ENCODE results near the gene SLCO1A2. TPM values are rescaled to one million over a fixed set of nuclear protein-coding genes. Genes with fewer than 3 reads are reported as not detected.

The SLCO1A2 gene
- total RNA-seq, 1 experiment from 2014 or later = 10.3 TPM

GRCh38 chr12:21330682-21331253, 3.9 kb downstream of the SLCO1A2 start:
- H3K27ac Mint-ChIP-seq = no peak overlapping the region
- no peaks in the 10 kb centered on the region for H3K27me3 Mint-ChIP-seq (ENCODE audit: low read depth)
- no peak for DNase-seq
- Histone ChIP-seq H2BK5ac (ENCODE audit: insufficient read length, low read length) (no peak overlapping the region), H3K79me2 (ENCODE audit: insufficient read depth, low read length) (no peaks in the 10 kb centered on the region), H4K5ac (ENCODE audit: insufficient read length, low read depth, low read length) (no peak overlapping the region), H4K8ac (replicated peaks; ENCODE audit: insufficient read length, low read depth, low read length) (no peak overlapping the region), H3K9me3 (ENCODE audit: control insufficient read depth, low read depth, low read length) (peaks cover 30% of the 10 kb centered on the region), H3K79me1 (ENCODE audit: insufficient read depth, low read depth, low read length, poor library complexity, severe bottlenecking) (no peaks in the 10 kb centered on the region), H4K20me1 (ENCODE audit: control insufficient read depth, insufficient read depth, insufficient read length) (no peaks in the 10 kb centered on the region), H3K56ac (ENCODE audit: insufficient read length, low read depth, low read length) (no peak overlapping the region), H3K4ac (ENCODE audit: low read depth, low read length) (no peak overlapping the region), H3K9ac (ENCODE audit: extremely low read depth, insufficient read length, low read length) (no peak overlapping the region), H2BK20ac (ENCODE audit: low read depth, low read length, poor library complexity, severe bottlenecking) (no peak overlapping the region), H3K23me2 (ENCODE audit: insufficient read length, low read depth, low read length, poor library complexity, severe bottlenecking) (no peaks in the 10 kb centered on the region), H3K27me3 (ENCODE audit: insufficient read depth, low read length) (no peaks in the 10 kb centered on the region), H3T11ph (ENCODE audit: low read length) (no peak overlapping the region), H3K27ac (ENCODE audit: insufficient read length, low read depth, low read length) (no peak overlapping the region), H4K91ac (ENCODE audit: insufficient read length, low read depth, low read length) (no peak overlapping the region), H2BK12ac (ENCODE audit: insufficient read length, low read depth, low read length) (no peak overlapping the region), H2AFZ (ENCODE audit: low read length) (no peak overlapping the region), H3K4me1 (ENCODE audit: insufficient read depth, low read length) (no peaks in the 10 kb centered on the region), H2BK120ac (ENCODE audit: low read depth, low read length, poor library complexity, severe bottlenecking) (no peak overlapping the region), H2BK15ac (ENCODE audit: low read depth, low read length) (no peak overlapping the region), H3K4me2 (ENCODE audit: insufficient read depth, insufficient read length, low read length) (no peak overlapping the region), H3K18ac (ENCODE audit: insufficient read length, low read depth, low read length) (no peak overlapping the region), H2AK5ac (ENCODE audit: insufficient read length, low read length) (no peak overlapping the region), H3K23ac (ENCODE audit: insufficient read length, low read depth, low read length) (no peak overlapping the region), H3K14ac (ENCODE audit: insufficient read depth, low read length) (no peak overlapping the region)
- peaks cover 44 to 66% (median 55%) of the 10 kb centered on the region in 3 experiments for H3K36me3 Mint-ChIP-seq (ENCODE audit: insufficient read depth in 1 of 3, low read depth in 3 of 3)
- TF ChIP-seq, protein P1, sequence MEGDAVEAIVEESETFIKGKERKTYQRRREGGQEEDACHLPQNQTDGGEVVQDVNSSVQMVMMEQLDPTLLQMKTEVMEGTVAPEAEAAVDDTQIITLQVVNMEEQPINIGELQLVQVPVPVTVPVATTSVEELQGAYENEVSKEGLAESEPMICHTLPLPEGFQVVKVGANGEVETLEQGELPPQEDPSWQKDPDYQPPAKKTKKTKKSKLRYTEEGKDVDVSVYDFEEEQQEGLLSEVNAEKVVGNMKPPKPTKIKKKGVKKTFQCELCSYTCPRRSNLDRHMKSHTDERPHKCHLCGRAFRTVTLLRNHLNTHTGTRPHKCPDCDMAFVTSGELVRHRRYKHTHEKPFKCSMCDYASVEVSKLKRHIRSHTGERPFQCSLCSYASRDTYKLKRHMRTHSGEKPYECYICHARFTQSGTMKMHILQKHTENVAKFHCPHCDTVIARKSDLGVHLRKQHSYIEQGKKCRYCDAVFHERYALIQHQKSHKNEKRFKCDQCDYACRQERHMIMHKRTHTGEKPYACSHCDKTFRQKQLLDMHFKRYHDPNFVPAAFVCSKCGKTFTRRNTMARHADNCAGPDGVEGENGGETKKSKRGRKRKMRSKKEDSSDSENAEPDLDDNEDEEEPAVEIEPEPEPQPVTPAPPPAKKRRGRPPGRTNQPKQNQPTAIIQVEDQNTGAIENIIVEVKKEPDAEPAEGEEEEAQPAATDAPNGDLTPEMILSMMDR (conservative IDR thresholded peaks at IDR 0.05) = no peak
- no peak overlapping the region for H3K4me3 Mint-ChIP-seq
- no CpG with 5 or more reads among the region's 1 CpG for WGBS (ENCODE audit: extremely low coverage, insufficient read length, low lambda C conversion rate)
- peaks cover under 1% of the 10 kb centered on the region in 2 experiments; a peak in 2 of 4 replicates for H3K4me1 Mint-ChIP-seq
- H3K9me3 Mint-ChIP-seq = peaks cover 60 to 63% of the 10 kb centered on the region in 2 experiments

All from H9 (cell line).